ENCODE data around the gene PPP1CA. TPM values are rescaled to one million over a fixed set of nuclear protein-coding genes. Genes with fewer than 3 reads are reported as not detected.

The PPP1CA gene
- total RNA-seq, 1 experiment from 2014 or later, result 238 TPM

GRCh38 chr11:67381244-67381972, 20.2 kb downstream of the PPP1CA start:
- H3K79me2 ChIP-seq (ENCODE audit: insufficient read depth, low read length), result no peaks in the 10 kb centered on the region
- ChIA-PET RAD21 (ENCODE audit: low non-redundant PET in 1 of 2, low total read pairs in 2 of 2, uncharacterized antibody in 2 of 2, unreplicated experiment in 2 of 2) (interaction anchor here (0.5 to 5.0 kb wide), 13 partner anchors 7 to 120 kb away, joined by 3 to 76 read pairs (median 8); partner anchors contain the start of gene POLD4 (in 1 of the 2)), POLR2A (interaction anchor here (0.6 to 15.1 kb wide), 6 partner anchors 10 to 99 kb away, joined by 3 to 210 read pairs (median 4); partner anchors contain the start of genes POLD4 and RAD9A), CTCF (interaction anchor here (0.7 to 15.5 kb wide), 19 partner anchors 8 to 686 kb away, joined by 3 to 456 read pairs (median 5); partner anchors contain the start of genes CLCF1, GRK2, POLD4 and PPP1CA)
- H3K9me2 ChIP-seq (ENCODE audit: insufficient read depth), result no peaks in the 10 kb centered on the region
- H3K27ac ChIP-seq (ENCODE audit: low read depth, low read length), result peak overlapping the region; percentile 8; the same call in 1 of the 2 replicates
- no peaks in the 10 kb centered on the region for H3K27me3 ChIP-seq (ENCODE audit: insufficient read depth, low read length)
- H3K9ac ChIP-seq (ENCODE audit: low read length), result peak overlapping the region; percentile 36
- H3K4me3 ChIP-seq (replicated peaks in 1 of 2; ENCODE audit: low read depth in 1 of 2, low read length in 2 of 2), result no peak overlapping the region
- H2AFZ ChIP-seq (ENCODE audit: low read depth, low read length, poor library complexity, severe bottlenecking), result no peak overlapping the region
- no peaks in the 10 kb centered on the region for H3K36me3 ChIP-seq (ENCODE audit: control insufficient read depth in 1 of 2, insufficient read depth in 2 of 2, low read length in 2 of 2)
- no peak for TF ChIP-seq RAD21 (IDR thresholded peaks at IDR 0.05; ENCODE audit: low read depth)
- no peak for TF ChIP-seq CTCF (IDR thresholded peaks at IDR 0.05 in 2 of 3, conservative IDR thresholded peaks at IDR 0.05 in 1 of 3; ENCODE audit: borderline replicate concordance in 1 of 3, insufficient read depth in 1 of 3, low read depth in 2 of 3, low read length in 2 of 3)
- no peak for TF ChIP-seq TCF7L2 (IDR thresholded peaks at IDR 0.05; ENCODE audit: borderline replicate concordance, extremely low read depth, insufficient read depth, insufficient read length)
- TF ChIP-seq SIN3A (IDR thresholded peaks at IDR 0.05; ENCODE audit: low read depth), result no peak
- no peak for TF ChIP-seq MAX (IDR thresholded peaks at IDR 0.05)
- no peak for TF ChIP-seq SRF (IDR thresholded peaks at IDR 0.05; ENCODE audit: low read depth)
- TF ChIP-seq CEBPB (IDR thresholded peaks at IDR 0.05; ENCODE audit: low read depth), result no peak
- no peak for TF ChIP-seq ZNF274 (IDR thresholded peaks at IDR 0.05; ENCODE audit: low read depth, low read length)
- no peak for TF ChIP-seq REST (IDR thresholded peaks at IDR 0.05; ENCODE audit: low read depth)
- TF ChIP-seq YY1 (IDR thresholded peaks at IDR 0.05; ENCODE audit: extremely low read depth, insufficient replicate concordance, low read depth, low read length), result no peak
- TF ChIP-seq ZFX (IDR thresholded peaks at IDR 0.05), result no peak
- no peak for TF ChIP-seq POLR2AphosphoS5 (IDR thresholded peaks at IDR 0.05; ENCODE audit: low read depth, low read length)
- TF ChIP-seq FOSL1 (IDR thresholded peaks at IDR 0.05; ENCODE audit: low read depth), result no peak
- no peak for TF ChIP-seq EZH2 (IDR thresholded peaks at IDR 0.05)
- no peak for TF ChIP-seq JUND (IDR thresholded peaks at IDR 0.05)
- no peak for TF ChIP-seq EZH2phosphoT487 (IDR thresholded peaks at IDR 0.05; ENCODE audit: borderline replicate concordance)
- no peak for TF ChIP-seq EGR1 (IDR thresholded peaks at IDR 0.05; ENCODE audit: low read depth)
- no peak for TF ChIP-seq ATF3 (IDR thresholded peaks at IDR 0.05)
- no peak for TF ChIP-seq POLR2A (IDR thresholded peaks at IDR 0.05; ENCODE audit: borderline replicate concordance, extremely low read depth, insufficient read depth, insufficient read length)
- no peaks in the 10 kb centered on the region for H3K9me3 ChIP-seq (ENCODE audit: control insufficient read depth in 1 of 2, insufficient read depth in 1 of 2, low read depth in 1 of 2, low read length in 2 of 2)
- DNase-seq (ENCODE audit: low read depth, low spot score), result no peak
- ATAC-seq, result no peak
- peaks cover 65 to 75% of the 10 kb centered on the region in 2 experiments for H3K4me1 ChIP-seq (ENCODE audit: control insufficient read depth in 1 of 2, insufficient read depth in 2 of 2, low read length in 2 of 2)
- no peaks in the 10 kb centered on the region for H4K20me1 ChIP-seq (ENCODE audit: insufficient read depth)
- intact Hi-C loops (cut with micrococcal nuclease), result no loop called here
- peak overlapping the region; percentile 43 for H3K4me2 ChIP-seq (ENCODE audit: low read length)
- no TSS peak for BruUV-seq (replicated peaks)
